Common myeloid progenitor, CD34-positive (primary cell): Measurements from ENCODE around the gene TBC1D20.

Source experiments
- CTCF ChIA-PET: fragments of 350-600 bp; sonication (Branson Sonifier 250); formaldehyde crosslinking; loops from one replicate; lab custom pipeline; 2021; ENCODE audit warnings: antibody characterized with exemption; lab: Charles Lee
- POLR2A ChIA-PET: fragments of 350-600 bp; sonication (Branson Sonifier 250); formaldehyde crosslinking; loops from one replicate; lab custom pipeline; 2021; ENCODE audit warnings: antibody characterized with exemption; lab: Charles Lee
- DNase-seq, 3 donors: peaks; one replicate each; pipeline versions ENCODE4 v3.0.0 to v3.0.0-alpha.2; 2013
- H3K27ac ChIP-seq, 2 experiments: 1 replicate in 1 of 2; 2 replicates in 1 of 2; pipeline ENCODE4 v1.7.0; 2013; ENCODE audit warnings: inconsistent platforms in 2 of 2, low read length in 2 of 2, mild to moderate bottlenecking in 2 of 2, low read depth in 1 of 2, moderate library complexity in 1 of 2; ENCODE audit not compliant: severe bottlenecking in 2 of 2, insufficient read depth in 1 of 2, poor library complexity in 1 of 2
- H3K27me3 ChIP-seq, 5 experiments: replicated peaks in 2 of 5; 1 replicate in 3 of 5; 2 replicates in 2 of 5; pipeline versions ENCODE4 v1.6.1 to v1.7.0; 2013; ENCODE audit warnings: low read length in 4 of 5, mild to moderate bottlenecking in 2 of 5, moderate library complexity in 2 of 5, inconsistent platforms in 1 of 5; ENCODE audit not compliant: insufficient read depth in 5 of 5, control insufficient read depth in 4 of 5
- H3K36me3 ChIP-seq, 4 experiments: 1 replicate in 2 of 4; 2 replicates in 2 of 4; pipeline versions ENCODE4 v1.6.1 to v1.7.0; 2013; ENCODE audit warnings: low read length in 3 of 4, control low read depth in 1 of 4, mild to moderate bottlenecking in 1 of 4; ENCODE audit not compliant: control insufficient read depth in 4 of 4, insufficient read depth in 4 of 4
- H3K4me1 ChIP-seq, 4 experiments: 1 replicate in 3 of 4; 2 replicates in 1 of 4; pipeline versions ENCODE4 v1.6.1 to v1.7.1; 2013; ENCODE audit warnings: low read length in 3 of 4, mild to moderate bottlenecking in 3 of 4, control low read depth in 1 of 4, inconsistent platforms in 1 of 4, moderate library complexity in 1 of 4; ENCODE audit not compliant: control insufficient read depth in 4 of 4, insufficient read depth in 4 of 4; ENCODE audit errors: control extremely low read depth in 1 of 4
- H3K4me3 ChIP-seq, 7 experiments: 1 replicate in 4 of 7; 2 replicates in 3 of 7; pipeline versions ENCODE4 v1.5.1 to v1.7.0; 2013; ENCODE audit warnings: mild to moderate bottlenecking in 7 of 7, low read length in 6 of 7, moderate library complexity in 6 of 7, inconsistent platforms in 2 of 7, low read depth in 2 of 7, control low read depth in 1 of 7; ENCODE audit not compliant: insufficient read depth in 4 of 7, control insufficient read depth in 1 of 7; ENCODE audit errors: extremely low read depth in 1 of 7
- H3K9me3 ChIP-seq, 5 experiments: 1 replicate in 4 of 5; 2 replicates in 1 of 5; pipeline versions ENCODE4 v1.6.1 to v1.7.1; 2013; ENCODE audit warnings: low read length in 4 of 5, mild to moderate bottlenecking in 2 of 5, inconsistent platforms in 1 of 5, low read depth in 1 of 5, moderate library complexity in 1 of 5; ENCODE audit not compliant: control insufficient read depth in 4 of 5, insufficient read depth in 2 of 5; ENCODE audit errors: control extremely low read depth in 1 of 5
- WGBS: methylation state at CpG from one replicate; pipeline ENCODE4 v1.1.5; 2013; ENCODE audit not compliant: insufficient coverage; 5-methylcytosine and 5-hydroxymethylcytosine counted together

TBC1D20 gene

GRCh38 chr20:401682-402495 is 60.4 kb downstream of the TBC1D20 start:
- 88% methylated on average over 6 of the region's 9 CpGs for WGBS
- H3K27me3 ChIP-seq = no peaks in the 10 kb centered on the region
- peaks cover 0 to 22% (median 8%) of the 10 kb centered on the region in 4 experiments for H3K4me1 ChIP-seq
- H3K4me3 ChIP-seq = no peak overlapping the region
- no peak overlapping the region for H3K27ac ChIP-seq
- peak in 2 of 3 donors; percentile 3 to 15 for DNase-seq
- peaks cover 0 to 14% (median 7%) of the 10 kb centered on the region in 4 experiments for H3K36me3 ChIP-seq
- ChIA-PET CTCF (interaction anchor here (1.4 to 2.2 kb wide), 3 partner anchors 30 to 74 kb away, joined by 3 to 8 read pairs (median 4); no protein-coding TSS in a partner anchor), POLR2A (no interaction called here)
- H3K9me3 ChIP-seq = no peaks in the 10 kb centered on the region

- ChIA-PET POLR2A (no interaction called here), CTCF (interaction anchor here (0.8 to 1.6 kb wide), 6 partner anchors 16 to 86 kb away, joined by 3 to 5 read pairs (median 3); no protein-coding TSS in a partner anchor)
- Histone ChIP-seq H3K4me1 (peaks cover 0 to 19% (median 5%) of the 10 kb centered on the region in 4 experiments), H3K4me3 (no peak overlapping the region), H3K27ac (no peak overlapping the region), H3K36me3 (peaks cover 0 to 26% (median 17%) of the 10 kb centered on the region in 4 experiments), H3K27me3 (no peaks in the 10 kb centered on the region), H3K9me3 (no peaks in the 10 kb centered on the region)
- WGBS = 60% methylated on average over 1 of the region's 5 CpGs
- peak in 2 of 3 donors; percentile 42 to 58 for DNase-seq
Measured at GRCh38 chr20:400454-401275, 61.7 kb downstream of the TBC1D20 start.

- Histone ChIP-seq H3K36me3 (peaks cover 0 to 30% (median 22%) of the 10 kb centered on the region in 4 experiments), H3K4me3 (no peak overlapping the region), H3K27me3 (no peaks in the 10 kb centered on the region), H3K27ac (no peak overlapping the region), H3K9me3 (no peaks in the 10 kb centered on the region), H3K4me1 (peaks cover 0 to 19% (median 5%) of the 10 kb centered on the region in 4 experiments)
- WGBS = no CpG with 5 or more reads among the region's 2 CpGs
- no peak for DNase-seq
- POLR2A ChIA-PET = no interaction called here
- CTCF ChIA-PET = interaction anchor here (0.8 to 1.6 kb wide), 6 partner anchors 9 to 87 kb away, joined by 3 to 5 read pairs (median 3); no protein-coding TSS in a partner anchor
Measured at GRCh38 chr20:400128-400453, 62.2 kb downstream of the TBC1D20 start.

- no peaks in the 10 kb centered on the region for H3K27me3 ChIP-seq
- H3K9me3 ChIP-seq = no peaks in the 10 kb centered on the region
- peaks cover 0 to 19% (median 5%) of the 10 kb centered on the region in 4 experiments for H3K4me1 ChIP-seq
- ChIA-PET CTCF (interaction anchor here (0.8 to 1.6 kb wide), 5 partner anchors 8 to 80 kb away, joined by 3 to 5 read pairs (median 3); no protein-coding TSS in a partner anchor), POLR2A (interaction anchor here (1.0 to 1.3 kb wide), 2 partner anchors 8 to 17 kb away, joined by 3 read pairs; no protein-coding TSS in a partner anchor)
- no peak for DNase-seq
- 98% methylated on average over 9 of the region's 9 CpGs for WGBS
- H3K36me3 ChIP-seq = peaks cover 6 to 38% (median 28%) of the 10 kb centered on the region in 4 experiments
- H3K27ac ChIP-seq = no peak overlapping the region
- no peak overlapping the region for H3K4me3 ChIP-seq
Measured at GRCh38 chr20:399182-399707, 63.1 kb downstream of the TBC1D20 start.

GRCh38 chr20:397432-398237 is 64.7 kb downstream of the TBC1D20 start:
- ChIA-PET CTCF (interaction anchor here (1.4 kb wide), 1 partner anchor 10 kb away, joined by 3 read pairs; no protein-coding TSS in a partner anchor), POLR2A (interaction anchor here (1.3 kb wide), 1 partner anchor 10 kb away, joined by 3 read pairs; no protein-coding TSS in a partner anchor)
- Histone ChIP-seq H3K27me3 (no peaks in the 10 kb centered on the region), H3K4me3 (no peak overlapping the region), H3K4me1 (peaks cover 0 to 19% (median 5%) of the 10 kb centered on the region in 4 experiments), H3K9me3 (no peaks in the 10 kb centered on the region), H3K27ac (no peak overlapping the region), H3K36me3 (peaks cover 6 to 50% (median 34%) of the 10 kb centered on the region in 4 experiments)
- WGBS = 98% methylated on average over 3 of the region's 6 CpGs
- DNase-seq = no peak
